Measurements from ENCODE around the gene PCDHGB4.

- no peak for TF ChIP-seq CTCF (IDR thresholded peaks at IDR 0.05)
- no peak for TF ChIP-seq POLR2A (IDR thresholded peaks at IDR 0.05)
Observed at GRCh38 chr5:141362719-141363118, 24.8 kb upstream of the PCDHGB4 start.

Measured in body of pancreas (tissue), 4 donors.